ENCODE measurements around the gene PARD3B.

PARD3B gene

DNA sequence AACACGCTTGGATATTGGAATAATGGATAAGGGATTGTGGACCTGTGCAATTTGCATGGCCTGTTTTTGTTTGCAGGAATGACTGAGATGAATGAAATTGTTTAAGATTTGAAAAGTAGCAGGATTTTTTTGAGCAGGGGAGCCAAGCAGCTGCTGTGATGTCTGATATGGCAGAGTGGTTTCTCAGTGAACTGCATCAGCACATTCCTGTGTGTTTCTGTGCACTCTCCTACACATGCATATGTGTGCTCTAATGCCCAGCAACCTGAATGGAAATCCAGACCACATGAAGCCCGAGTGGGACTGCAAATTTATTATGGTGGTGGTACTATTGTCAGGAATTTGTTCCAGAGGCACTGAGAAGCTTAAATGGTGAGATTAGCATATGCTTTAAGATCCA, 161.7 kb downstream of the PARD3B start:
- no peak for DNase-seq (ENCODE audit: low read depth)

DNA sequence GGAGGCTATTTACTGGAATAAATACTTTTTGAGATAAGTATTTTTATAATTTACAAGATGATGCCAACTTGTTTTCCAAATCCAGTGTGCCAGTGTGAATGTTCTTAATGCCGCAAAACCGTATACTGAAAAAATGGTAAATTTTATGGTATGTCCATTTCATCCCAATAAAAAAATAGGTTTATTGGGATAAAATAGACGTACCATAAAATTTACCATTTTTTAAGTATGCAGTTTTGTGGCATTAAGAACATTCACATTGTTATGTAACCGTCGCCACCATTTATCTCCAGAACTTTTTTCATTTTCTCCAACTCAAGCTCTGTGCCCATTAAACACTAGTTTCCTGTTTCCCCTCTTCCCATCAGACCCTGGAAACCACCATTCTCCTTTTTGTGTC, 167.9 kb downstream of the PARD3B start:
- DNase-seq (ENCODE audit: low read depth): no peak

DNA sequence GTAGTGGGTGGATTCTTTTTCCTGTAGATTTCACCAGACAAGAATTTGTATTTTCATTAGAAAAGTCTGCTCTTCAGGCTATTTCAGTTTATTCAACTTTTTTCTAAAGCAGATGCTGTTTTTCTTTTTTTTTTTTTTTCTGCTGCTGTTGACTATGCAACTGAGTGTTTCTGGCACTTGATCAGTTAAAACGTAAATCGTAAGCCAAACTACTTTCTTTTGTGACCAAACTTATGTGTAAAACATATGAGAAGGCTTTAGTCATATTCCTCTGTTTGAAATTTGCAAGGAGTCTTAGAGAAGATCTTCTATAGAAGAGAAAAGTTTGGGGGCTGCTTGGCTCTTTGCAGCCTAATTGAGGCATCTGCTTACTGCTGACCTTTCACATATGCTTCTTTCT, 170.1 kb downstream of the PARD3B start:
- no peak for DNase-seq (ENCODE audit: low read depth)

DNA sequence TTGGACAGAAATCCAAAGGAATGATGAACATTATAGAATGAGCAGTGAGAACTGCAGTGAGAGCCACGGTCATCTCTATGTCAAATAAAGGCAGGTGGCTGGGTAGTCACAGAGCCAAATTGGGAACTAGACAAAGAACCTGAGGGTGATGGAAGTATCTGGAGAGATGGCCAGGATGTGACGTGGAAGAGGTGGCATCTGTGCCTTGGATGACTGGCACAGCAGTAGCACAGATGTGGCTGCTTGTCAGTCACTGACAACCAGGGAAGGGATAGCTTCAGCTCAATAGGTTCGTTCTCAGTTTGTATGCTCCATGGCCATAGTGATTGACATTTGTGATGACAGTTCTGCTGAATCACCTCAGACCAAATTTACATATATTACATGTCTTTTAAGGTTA, 172.3 kb downstream of the PARD3B start:
- DNase-seq (ENCODE audit: low read depth): no peak

DNA sequence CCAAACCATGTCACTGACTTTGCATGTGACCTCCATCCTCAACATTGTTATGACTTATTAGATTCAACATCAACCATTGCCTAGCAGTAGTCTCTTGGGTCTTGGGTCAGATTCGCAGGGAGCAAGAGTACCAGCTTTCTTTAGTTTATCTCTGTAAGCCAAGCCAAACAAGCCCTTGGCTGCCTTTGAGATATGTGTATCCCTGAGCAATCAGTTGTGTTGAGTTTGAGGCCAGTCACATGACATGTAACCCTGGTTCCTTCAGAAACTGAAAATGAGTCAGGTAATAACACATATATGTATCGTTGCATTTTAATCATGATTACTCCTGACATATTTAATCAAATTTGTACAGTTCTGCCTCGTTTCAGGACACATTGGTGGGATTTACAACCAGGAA, 173.3 kb downstream of the PARD3B start:
- DNase-seq (ENCODE audit: low read depth): peak; percentile 41

DNA sequence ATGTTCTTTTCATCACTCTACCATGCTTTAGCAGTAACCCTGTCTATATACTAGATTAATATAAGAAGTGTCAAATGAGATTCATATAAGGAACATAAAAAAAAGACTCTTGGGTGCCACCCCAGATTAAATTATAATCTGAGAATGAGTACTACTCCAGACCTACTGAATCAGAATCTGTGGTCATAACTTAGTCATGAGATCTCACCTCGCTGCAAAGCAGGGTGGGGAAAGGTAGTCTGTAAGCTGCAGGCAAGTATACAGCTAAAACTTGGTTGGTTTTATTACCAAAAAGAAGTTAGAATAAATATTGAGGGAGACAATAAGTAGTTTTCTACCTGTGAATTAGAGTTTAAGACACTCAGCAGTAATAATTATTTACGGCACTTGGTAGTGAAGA, 175.6 kb downstream of the PARD3B start:
- no peak for DNase-seq (ENCODE audit: low read depth)

DNA sequence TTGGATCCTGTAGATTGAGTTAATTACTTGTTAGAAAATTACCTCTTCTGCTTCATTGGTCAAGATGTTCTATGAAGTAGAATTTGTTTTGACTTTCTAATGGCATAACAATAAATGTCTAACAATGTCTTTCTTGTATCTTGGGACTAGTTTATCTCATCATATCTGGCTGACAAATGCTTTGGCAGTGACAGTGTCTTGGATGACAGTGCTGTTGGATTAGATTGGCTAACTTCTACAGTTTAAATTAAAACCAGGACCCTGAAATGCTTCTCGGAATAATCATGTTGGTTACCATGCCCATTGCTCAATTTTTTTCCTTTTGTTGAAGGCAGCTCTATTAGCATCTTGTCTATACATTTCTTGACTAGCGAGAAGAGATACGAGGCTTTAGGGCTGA, 176.9 kb downstream of the PARD3B start:
- no peak for DNase-seq (ENCODE audit: low read depth)

DNA sequence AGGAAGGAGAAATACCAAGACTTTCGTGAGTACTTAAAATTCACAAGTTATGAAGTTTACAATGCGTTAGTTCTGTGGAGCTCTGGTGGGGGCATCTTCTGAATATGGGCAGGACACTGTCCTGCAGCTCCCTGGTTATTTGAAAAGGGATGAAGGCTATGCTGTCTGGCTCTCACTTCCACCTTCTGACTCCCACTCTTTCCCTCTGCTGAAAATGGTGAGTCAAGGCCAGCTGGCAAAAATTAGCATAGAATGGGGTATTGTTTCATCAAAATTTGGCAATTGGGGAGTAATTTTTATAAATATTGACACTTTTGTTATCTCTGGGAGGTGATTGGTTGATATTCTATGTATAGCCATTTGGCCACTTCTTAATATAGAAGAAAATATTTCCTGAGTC, 177.4 kb downstream of the PARD3B start:
- DNase-seq (ENCODE audit: low read depth): no peak

DNA sequence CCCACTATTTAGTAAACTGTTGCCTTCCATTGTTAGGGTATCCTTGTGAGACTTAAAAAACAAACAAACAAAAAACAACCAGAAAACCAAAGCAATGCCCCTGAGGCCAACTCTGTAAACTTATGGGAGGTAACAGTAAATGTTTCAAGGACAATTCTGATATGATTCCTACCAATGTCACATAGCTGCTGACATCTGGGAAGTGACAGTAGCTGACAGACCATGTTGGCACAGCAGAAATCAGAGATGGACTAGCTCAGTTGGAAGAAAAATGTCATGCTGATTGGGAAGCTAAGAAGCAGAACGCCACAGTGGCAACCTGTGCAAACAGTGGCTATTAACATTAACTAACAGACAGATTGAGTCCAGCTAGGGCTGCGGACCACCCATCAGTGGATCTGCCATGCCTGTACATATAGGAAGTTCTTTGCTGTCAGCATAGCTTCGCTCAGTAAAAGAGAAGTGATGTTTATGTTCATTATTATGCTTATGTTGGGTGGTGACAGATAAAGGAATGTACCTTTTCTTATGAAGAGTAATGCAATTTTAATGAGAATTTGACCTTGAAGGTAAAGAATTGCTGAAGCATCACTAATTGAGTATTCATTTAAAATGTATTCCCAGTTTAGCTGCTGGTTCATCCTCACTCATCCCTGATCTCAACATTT, 180.6 kb downstream of the PARD3B start:
- no peak for DNase-seq (ENCODE audit: low read depth)

DNA sequence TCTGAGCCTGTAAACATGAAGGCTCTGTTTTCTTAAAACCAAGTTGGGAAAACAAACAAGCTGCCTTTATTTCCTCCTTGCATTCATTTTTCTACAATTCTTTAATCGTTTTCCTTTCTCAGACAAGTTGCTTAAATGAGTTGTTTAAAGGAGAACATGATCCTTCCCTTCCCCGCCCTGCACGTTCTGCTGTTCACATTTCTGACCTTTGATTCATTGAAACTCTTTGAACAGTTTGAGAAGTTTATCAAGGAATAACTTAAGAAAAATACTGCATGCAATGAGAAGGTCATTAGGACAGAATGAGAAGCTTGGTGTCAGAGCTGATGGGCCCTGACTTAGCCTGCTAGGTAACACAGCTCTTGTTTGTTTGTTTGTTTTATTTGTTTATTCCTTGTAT, 181.6 kb downstream of the PARD3B start:
- no peak for DNase-seq (ENCODE audit: low read depth)

DNA sequence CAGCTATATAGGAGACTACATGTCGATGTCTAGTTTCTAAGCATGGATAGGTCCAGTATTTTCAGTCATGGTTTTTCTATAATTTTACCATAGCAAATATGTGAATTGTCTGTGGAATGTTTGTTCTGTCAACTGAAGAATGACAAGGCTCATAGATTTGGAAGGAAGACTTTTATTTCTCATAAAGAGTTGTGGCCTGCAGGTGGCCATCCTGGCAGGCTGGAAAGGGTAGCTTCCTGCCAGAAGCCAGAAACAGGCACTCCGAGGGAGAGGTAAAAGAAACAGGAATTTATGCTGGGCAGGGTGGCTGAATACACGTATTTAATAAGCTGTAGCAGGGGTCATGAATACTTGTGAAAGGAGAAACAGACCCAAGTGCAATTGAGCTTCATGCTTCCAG, 182.1 kb downstream of the PARD3B start:
- DNase-seq (ENCODE audit: low read depth): no peak

DNA sequence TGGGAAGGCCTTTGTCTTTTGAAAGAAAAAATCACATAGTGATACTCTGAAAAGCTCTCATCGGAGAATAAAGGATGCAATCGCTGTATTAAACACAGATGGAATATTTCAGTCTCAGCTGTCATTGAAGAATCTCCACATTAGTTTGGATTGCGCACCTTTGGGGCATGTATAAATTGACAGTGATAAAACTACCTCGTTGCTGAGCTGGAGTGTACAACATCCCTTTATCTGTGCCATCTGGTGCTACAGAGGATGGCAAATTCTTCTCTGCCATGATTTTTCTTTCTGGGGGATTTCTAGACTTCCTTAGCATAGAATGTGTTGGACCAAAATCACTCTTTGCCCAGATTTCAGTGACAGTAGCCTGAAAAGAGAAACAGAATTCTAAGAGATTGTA, 185.3 kb downstream of the PARD3B start:
- no peak for DNase-seq (ENCODE audit: low read depth)

DNA sequence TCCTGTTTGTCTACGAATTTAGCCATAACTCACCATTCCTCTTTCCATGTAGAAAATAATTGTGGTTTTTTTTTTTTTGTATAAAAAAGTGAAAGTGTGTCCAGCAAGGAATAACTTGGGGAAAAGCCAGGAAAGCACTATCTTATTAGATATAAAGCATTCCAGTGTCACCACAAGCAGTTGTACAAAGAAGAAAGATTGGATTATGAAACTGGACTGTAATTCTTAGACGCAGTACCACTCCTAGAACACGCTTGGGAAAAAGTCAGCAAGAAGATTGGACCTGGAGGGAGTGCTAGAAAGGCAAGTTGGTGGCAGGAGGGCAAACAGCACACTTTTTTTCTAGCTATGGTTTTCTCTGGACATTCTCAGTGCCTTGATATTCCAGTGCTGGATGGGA, 186.7 kb downstream of the PARD3B start:
- DNase-seq (ENCODE audit: low read depth): no peak

DNA sequence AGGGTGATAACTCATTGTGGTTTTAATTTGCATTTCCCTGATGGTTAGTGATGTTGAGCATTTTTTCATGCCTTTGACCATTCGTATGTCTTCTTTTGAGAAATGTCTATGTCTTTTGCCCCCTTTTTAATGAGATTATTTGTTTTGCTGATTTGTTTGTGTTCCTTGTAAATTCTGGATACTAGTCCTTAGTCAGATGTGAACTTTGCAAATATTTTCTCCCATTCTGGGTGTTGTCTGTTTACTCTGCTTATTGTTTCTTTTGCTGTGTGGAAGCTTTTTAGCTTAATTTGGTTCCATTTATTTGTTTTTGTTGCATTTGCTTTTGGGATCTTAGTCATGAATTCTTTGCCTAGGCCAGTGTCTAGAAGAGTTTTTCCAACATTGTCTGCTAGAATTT, 192.0 kb downstream of the PARD3B start:
- DNase-seq (ENCODE audit: low read depth): no peak

DNA sequence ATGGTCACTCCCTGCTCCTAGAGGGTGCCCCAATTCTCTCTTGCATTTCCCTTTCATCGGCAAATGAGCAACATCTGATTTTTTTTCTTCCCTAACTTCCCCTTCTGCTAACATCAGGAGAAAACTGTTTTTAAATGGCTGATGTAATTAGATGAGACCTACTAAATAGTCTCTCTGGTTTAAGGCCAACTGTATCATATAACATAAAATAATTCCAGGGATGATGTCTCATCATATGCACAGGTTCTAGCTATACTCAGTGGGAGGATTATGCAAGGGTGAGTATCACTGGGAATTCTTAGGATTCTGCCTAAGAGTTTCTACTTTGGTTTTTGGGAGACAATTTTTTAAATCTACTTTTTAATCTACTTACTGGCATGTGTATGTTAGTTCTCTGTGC, 193.4 kb downstream of the PARD3B start:
- peak; percentile 18 for DNase-seq (ENCODE audit: low read depth)

DNA sequence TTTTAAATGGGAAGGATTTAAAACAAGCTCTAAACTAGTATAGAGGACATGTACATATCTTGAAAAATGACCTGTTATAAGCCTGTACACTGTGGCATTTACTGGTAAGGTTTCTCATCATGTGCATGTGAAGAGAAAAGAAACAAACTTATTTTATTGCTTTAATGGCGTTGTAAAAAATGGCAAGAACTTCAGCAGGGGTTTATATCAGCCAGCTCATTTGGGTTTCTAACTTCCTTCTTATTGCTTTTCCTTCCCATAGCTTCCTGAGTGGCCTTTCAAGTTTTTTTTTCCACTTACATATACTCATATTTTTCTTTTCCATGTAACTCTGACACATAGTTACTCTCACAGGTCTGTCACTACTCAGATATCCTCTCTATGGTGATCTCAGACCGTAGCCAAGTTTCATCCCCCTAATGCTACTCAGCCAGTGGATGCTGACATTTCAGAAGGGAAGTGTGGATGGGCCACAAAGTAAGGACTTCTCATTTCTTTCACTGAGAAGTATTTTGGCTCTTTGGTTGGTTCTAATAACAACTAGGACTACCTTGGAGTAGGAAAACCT, 198.2 kb downstream of the PARD3B start:
- DNase-seq (ENCODE audit: low read depth): no peak

DNA sequence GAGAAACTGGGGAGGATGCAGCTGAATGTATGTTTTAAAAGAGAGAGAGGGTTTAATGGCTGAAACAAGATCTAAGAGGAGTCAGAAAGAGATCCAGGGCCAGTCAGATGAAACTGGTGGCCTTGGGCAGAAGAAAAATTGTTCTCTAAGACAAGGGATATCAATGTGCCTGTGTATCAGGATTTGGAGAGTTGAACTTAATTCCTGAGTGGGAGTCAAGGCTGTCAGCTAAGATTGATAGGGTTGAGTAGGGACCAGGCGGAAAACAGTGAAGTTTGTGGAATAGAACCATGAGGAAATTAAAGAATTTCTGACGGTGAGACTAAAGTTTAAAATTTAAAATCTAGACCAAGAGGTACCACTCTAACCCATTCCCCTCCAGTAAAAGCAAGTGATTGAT, 199.2 kb downstream of the PARD3B start:
- DNase-seq (ENCODE audit: low read depth): no peak

DNA sequence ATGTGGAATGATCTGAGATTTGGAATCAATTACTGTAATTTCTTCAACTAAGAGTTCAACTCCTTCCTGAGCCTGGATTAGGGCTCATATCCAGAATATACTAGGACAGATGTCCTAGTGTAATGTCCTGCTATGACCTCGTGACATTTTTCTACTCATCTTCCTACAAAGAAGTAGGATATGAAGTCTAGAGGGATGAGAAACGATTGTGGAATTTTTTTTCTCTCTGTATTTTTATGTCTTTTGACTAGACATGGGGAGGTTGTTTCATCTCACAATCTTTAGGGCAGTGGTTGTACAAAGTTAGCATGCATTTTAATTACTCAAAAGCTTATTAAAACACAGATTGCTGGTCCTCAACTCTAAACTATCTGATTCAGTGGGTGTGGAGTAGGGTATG, 203.0 kb downstream of the PARD3B start:
- no peak for DNase-seq (ENCODE audit: low read depth)

DNA sequence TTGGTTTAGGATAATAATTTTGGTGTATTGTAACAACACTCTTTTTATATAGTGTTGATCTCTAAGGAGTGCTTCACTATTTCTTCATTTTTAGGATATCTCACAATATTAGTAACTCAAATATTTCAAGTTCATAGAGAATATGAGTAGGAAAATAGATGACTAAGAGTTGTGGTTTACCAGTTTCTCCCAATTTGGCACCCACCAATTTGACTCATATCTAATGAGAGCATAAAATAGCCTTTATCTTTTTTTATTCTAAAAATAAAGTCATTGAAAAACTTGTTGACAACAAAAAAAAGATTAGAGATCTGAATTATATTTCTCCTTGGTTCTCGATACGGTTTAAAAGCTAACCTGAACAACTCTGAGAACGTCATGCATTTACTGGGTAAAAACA, 204.0 kb downstream of the PARD3B start:
- DNase-seq (ENCODE audit: low read depth): peak; percentile 20

DNA sequence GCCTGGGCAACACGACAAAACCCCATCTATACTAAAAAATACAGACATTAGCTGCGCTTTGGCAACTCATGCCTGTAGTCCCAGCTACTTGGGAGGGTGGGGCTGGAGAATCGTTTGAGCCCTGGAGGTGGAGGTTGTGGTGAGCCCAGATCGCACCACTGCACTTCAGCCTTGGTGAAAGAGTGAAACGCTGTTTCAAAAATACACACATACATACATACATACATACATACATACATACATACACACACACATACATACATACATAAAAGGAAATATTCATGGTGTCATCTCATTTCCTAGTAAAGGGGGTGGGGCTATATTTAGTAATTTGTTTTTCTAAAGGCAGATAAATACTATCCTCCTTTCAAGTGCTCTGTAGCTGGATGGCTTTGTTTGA, 205.1 kb downstream of the PARD3B start:
- DNase-seq (ENCODE audit: low read depth): no peak

DNA sequence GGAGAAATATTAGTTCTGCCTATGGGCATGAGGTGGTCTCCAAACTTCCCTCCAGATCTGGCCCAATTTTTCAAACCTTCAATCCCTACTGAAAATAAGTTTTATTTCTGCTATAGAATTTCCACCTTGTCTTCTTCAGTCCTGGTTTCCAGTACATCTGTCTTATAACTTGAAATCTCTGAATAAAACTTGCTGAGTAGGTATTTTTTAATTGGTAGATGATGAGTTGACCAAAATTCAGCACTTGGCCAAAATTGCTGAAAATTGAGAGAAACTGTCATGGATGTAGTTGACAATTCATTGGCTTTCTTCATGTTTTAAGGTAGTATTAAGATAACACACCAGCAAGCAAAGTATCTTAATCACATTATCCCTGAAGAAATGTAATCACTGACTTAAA, 206.2 kb downstream of the PARD3B start:
- no peak for DNase-seq (ENCODE audit: low read depth)

DNA sequence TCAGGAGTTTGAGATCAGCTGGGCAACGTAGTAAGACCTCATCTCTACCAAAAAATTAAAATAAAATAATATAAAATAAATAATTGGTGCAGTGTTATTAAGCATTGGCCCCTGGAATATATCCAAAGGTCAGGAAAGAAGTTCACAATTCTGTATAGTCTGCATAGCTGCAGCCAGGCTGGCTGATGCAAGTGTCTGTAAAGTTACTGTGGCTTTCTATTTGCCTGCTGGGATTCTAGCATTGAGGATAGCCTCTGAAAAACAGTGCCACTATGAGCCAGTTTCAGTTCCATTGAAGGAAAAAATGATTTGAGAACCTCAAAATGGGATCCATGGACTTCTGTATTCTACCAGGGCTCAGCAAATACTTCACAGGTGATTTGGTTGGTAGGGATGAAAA, 208.6 kb downstream of the PARD3B start:
- DNase-seq (ENCODE audit: low read depth): peak; percentile 63

DNA sequence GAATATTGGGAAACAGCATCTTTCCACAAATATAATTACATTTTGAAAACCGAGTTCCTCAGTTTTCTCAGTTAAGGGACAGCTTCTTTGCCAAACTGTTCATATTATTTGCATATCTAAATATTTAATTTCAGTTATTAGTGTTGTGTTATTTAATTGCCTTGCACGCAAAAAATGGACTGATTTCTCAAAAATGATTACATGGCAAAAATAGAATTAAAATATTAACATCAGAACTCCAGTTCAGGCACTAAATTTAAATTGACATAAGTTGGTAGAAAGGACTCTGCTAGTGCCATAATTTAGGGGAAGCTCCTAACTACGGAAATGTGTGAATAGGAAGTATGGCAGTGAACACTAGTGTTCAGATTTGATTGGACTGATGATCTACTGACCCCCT, 209.6 kb downstream of the PARD3B start:
- DNase-seq (ENCODE audit: low read depth): no peak

DNA sequence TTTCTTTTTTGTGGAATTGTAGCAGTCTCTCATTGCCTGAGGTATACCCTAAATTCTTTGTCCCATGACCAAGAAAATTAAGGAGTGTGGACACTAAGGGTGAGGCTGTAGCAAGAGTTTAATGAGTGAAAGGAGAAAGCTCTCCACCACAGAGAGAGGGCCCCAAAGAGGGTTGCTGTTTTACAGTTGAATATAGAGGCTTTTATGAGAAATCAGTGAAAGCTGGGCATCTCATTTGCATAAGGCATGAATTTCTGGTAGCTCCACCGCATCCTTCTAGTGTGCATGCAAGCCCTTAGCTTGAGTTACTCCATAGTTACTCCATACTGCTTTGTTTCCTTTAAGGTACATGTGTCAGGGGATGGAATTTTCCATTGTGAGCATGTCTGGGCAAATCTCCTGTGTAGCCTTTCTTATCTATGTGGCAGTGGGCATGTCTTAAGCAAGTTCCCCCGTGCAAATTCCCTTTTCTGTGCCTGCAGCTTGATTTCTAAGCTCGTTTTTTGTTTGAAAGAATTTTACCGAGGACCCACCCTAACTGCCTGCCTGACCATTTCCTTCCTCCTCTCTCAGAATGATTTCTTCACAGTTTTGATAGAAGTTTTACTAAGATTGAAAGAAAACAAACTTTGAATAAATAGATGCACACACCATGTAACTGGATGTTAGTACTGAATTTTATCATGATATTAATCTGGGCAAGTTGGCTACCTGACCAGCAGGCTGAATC, 218.9 kb downstream of the PARD3B start:
- no peak for DNase-seq (ENCODE audit: low read depth)
